ENCODE measurements around the gene RELA. TPM values are rescaled to one million over a fixed set of nuclear protein-coding genes. Genes with fewer than 3 reads are reported as not detected.

Gene RELA
- total RNA-seq, 2 experiments from 2014 or later, result 76.9 to 109 TPM

DNA sequence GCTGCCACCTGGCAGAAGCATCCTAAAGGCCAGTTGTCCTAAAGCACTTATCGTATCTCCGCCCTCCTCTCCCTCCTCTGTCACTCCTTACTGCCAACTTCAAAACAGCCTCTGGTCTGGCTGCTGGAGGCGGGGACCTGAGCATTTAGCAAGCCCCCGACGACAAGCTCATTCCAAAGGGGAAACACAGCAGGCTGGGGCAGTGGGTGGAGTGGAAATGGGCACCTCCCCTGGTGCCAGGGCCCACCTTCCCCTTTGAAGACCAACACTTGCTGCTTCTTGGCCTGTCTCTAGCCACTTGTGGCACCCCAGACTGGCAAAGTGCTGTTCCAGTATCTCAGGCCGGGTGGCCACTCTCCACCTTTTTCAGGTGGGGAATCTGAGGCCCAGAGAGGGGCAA is 52.3 kb downstream of the RELA start:
- H3K36me3 Mint-ChIP-seq (ENCODE audit: low read depth), result peaks cover 50% of the 10 kb centered on the region

DNA sequence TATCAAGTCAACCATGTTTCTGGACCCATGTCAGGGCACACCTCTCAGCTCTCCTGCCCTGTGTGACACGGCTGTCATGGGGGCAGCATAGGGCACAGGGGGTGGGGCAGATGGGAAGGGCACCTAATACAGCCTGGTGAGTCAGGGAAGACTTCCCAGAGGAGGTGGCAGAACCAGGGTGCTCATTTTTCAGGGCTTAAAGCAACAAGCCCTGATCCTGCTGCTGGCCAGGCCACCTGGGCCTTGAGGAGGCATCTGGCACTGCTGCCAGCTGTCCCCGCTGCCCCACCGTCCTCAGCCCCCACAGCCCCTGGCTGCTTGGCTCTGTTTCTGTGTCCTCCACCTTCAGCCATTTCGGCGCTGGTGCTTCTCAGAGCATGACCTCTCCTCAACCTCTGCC is 53.1 kb downstream of the RELA start:
- no peak overlapping the region for H3K4me3 Mint-ChIP-seq
- CTCF ChIA-PET, result interaction anchor here (1.1 to 1.5 kb wide), 3 partner anchors 16 to 33 kb away, joined by 3 to 6 read pairs (median 3); no protein-coding TSS in a partner anchor
- no peak for ATAC-seq

More for the DNA sequence above, 52.3 kb downstream of the RELA start:
- DNase-seq, result no peak
- no peak overlapping the region for H3K4me3 Mint-ChIP-seq
- ChIA-PET POLR2A (no interaction called here), CTCF (interaction anchor here (0.7 to 1.5 kb wide), 3 partner anchors 17 to 99 kb away, joined by 3 to 6 read pairs (median 3); no protein-coding TSS in a partner anchor)
- no peaks in the 10 kb centered on the region for H3K9me3 Mint-ChIP-seq (ENCODE audit: low read depth)
- no peak for ATAC-seq
- peak overlapping the region; percentile 81 for H3K27ac Mint-ChIP-seq
- intact Hi-C loops (cut with DNase I, micrococcal nuclease), result no loop called here
- H3K4me1 Mint-ChIP-seq, result peaks cover 37% of the 10 kb centered on the region
- H3K27me3 Mint-ChIP-seq, result no peaks in the 10 kb centered on the region

GRCh38 chr11:65609229-65609628 is 53.5 kb downstream of the RELA start:
- Mint-ChIP-seq H3K4me3 (no peak overlapping the region), H3K9me3 (ENCODE audit: low read depth) (no peaks in the 10 kb centered on the region), H3K27me3 (no peaks in the 10 kb centered on the region), H3K27ac (no peak overlapping the region), H3K36me3 (ENCODE audit: low read depth) (peaks cover 54% of the 10 kb centered on the region), H3K4me1 (peaks cover 37% of the 10 kb centered on the region)
- ChIA-PET POLR2A (no interaction called here), CTCF (interaction anchor here (0.6 to 1.5 kb wide), 5 partner anchors 9 to 242 kb away, joined by 3 to 6 read pairs (median 3); no protein-coding TSS in a partner anchor)
- DNase-seq, result no peak
- ATAC-seq, result no peak
- intact Hi-C loops (cut with DNase I, micrococcal nuclease), result no loop called here

More for the DNA sequence above, 53.1 kb downstream of the RELA start:
- POLR2A ChIA-PET, result no interaction called here
- intact Hi-C loops (cut with DNase I, micrococcal nuclease), result no loop called here
- no peaks in the 10 kb centered on the region for H3K9me3 Mint-ChIP-seq (ENCODE audit: low read depth)
- DNase-seq, result no peak
- H3K36me3 Mint-ChIP-seq (ENCODE audit: low read depth), result peaks cover 50% of the 10 kb centered on the region
- peak overlapping the region; percentile 81 for H3K27ac Mint-ChIP-seq
- H3K4me1 Mint-ChIP-seq, result peaks cover 37% of the 10 kb centered on the region
- no peaks in the 10 kb centered on the region for H3K27me3 Mint-ChIP-seq

- intact Hi-C loops (cut with DNase I, micrococcal nuclease), result no loop called here
- Mint-ChIP-seq H3K27ac (no peak overlapping the region), H3K4me3 (no peak overlapping the region), H3K4me1 (peaks cover 32% of the 10 kb centered on the region), H3K9me3 (ENCODE audit: low read depth) (no peaks in the 10 kb centered on the region), H3K27me3 (no peaks in the 10 kb centered on the region), H3K36me3 (ENCODE audit: low read depth) (peaks cover 53% of the 10 kb centered on the region)
- no peak for ATAC-seq
- POLR2A ChIA-PET, result no interaction called here
- CTCF ChIA-PET, result interaction anchor here (1.5 kb wide), 1 partner anchor 20 kb away, joined by 4 read pairs; no protein-coding TSS in a partner anchor
- no peak for DNase-seq
These were observed 54.9 kb downstream of the RELA start for GRCh38 chr11:65607614-65608426.

GRCh38 chr11:65606876-65607613 is 55.7 kb downstream of the RELA start:
- Mint-ChIP-seq H3K4me3 (no peak overlapping the region), H3K27ac (no peak overlapping the region), H3K27me3 (no peaks in the 10 kb centered on the region), H3K4me1 (peaks cover 27% of the 10 kb centered on the region), H3K9me3 (ENCODE audit: low read depth) (no peaks in the 10 kb centered on the region), H3K36me3 (ENCODE audit: low read depth) (peaks cover 47% of the 10 kb centered on the region)
- CTCF ChIA-PET, result interaction anchor here (1.5 kb wide), 1 partner anchor 19 kb away, joined by 4 read pairs; no protein-coding TSS in a partner anchor
- ATAC-seq, result peak; percentile 76
- intact Hi-C loops (cut with DNase I, micrococcal nuclease), result no loop called here
- DNase-seq, result peak; percentile 55
- POLR2A ChIA-PET, result no interaction called here

DNA sequence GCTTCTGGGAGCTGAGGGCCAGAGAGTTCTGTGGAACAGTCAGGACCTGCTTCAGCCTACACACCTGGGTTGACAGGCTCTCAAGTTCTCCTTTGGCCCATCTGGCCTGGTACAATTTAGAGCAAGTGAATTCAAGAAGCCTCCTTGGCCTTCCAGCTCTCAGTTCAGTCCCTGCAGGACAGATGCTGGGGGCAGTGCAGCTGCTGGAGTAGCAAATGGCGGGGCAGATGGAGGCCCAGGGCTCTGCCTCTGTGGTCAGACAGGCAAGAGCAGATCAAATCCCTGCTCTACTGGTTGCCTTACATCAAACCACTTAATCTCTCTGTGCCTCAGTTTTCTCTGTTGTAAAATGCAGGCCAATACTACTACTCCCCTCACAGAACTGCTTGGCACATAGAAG is 58.5 kb downstream of the RELA start:
- POLR2A ChIA-PET, result no interaction called here
- Mint-ChIP-seq H3K36me3 (ENCODE audit: low read depth) (peaks cover 36% of the 10 kb centered on the region), H3K27ac (no peak overlapping the region), H3K4me3 (no peak overlapping the region), H3K4me1 (peaks cover 3% of the 10 kb centered on the region), H3K27me3 (no peaks in the 10 kb centered on the region), H3K9me3 (ENCODE audit: low read depth) (no peaks in the 10 kb centered on the region)
- intact Hi-C loops (cut with DNase I, micrococcal nuclease), result no loop called here
- no peak for DNase-seq
- no peak for ATAC-seq
- CTCF ChIA-PET, result interaction anchor here (0.5 to 1.4 kb wide), 5 partner anchors 11 to 236 kb away, joined by 3 to 4 read pairs (median 3); no protein-coding TSS in a partner anchor

Small RNA genes within 50 kb of the gene (microRNA-seq; reads per million reads assigned to microRNA genes)
- gene MIR4489 (ENCODE audit: borderline replicate concordance) (2.5 reads per million), gene MIR4690 (ENCODE audit: borderline replicate concordance) (not detected)

Other genes with a start within 250 kb of the RELA start
- 100 to 1,000 TPM; 435 to 569 TPM for gene NEAT1, start 240.1 kb downstream of the RELA start, total RNA-seq
- gene MALAT1, start 163.9 kb downstream of the RELA start, total RNA-seq, result 1,000 to 10,000 TPM; 7,016 to 9,748 TPM
- gene SCYL1, start 137.8 kb downstream of the RELA start, total RNA-seq, result 10 to 100 TPM; 66.5 to 78.8 TPM
- gene LTBP3, start 104.6 kb downstream of the RELA start, total RNA-seq, result 10 to 100 TPM; 57.8 to 72.7 TPM
- gene ZNRD2, start 92.4 kb downstream of the RELA start, total RNA-seq, result 10 to 100 TPM; 50.7 to 56.4 TPM
- gene FAM89B, start 90.4 kb downstream of the RELA start, total RNA-seq, result 10 to 100 TPM; 12.8 to 22.7 TPM
- 10 to 100 TPM; 88.3 to 98.8 TPM for gene EHBP1L1, start 86.9 kb downstream of the RELA start, total RNA-seq
- gene KCNK7, start 67.1 kb downstream of the RELA start, total RNA-seq, result under 1 TPM; 0.27 to 0.37 TPM
- 10 to 100 TPM; 47.4 to 54.3 TPM for gene MAP3K11, start 48.7 kb downstream of the RELA start, total RNA-seq
- gene PCNX3, start 47.1 kb downstream of the RELA start, total RNA-seq, result 10 to 100 TPM; 27.9 to 30.7 TPM
- 100 to 1,000 TPM; 181 to 202 TPM for gene SIPA1, start 24.8 kb downstream of the RELA start, total RNA-seq
- gene KAT5, start 49.3 kb upstream of the RELA start, total RNA-seq, result 10 to 100 TPM; 56.5 to 65.1 TPM
- 10 to 100 TPM; 72.5 to 96.8 TPM for gene RNASEH2C, start 57.9 kb upstream of the RELA start, total RNA-seq
- 10 to 100 TPM; 11.7 to 14.4 TPM for gene AP5B1, start 118.1 kb upstream of the RELA start, total RNA-seq
- gene OVOL1, start 124.1 kb upstream of the RELA start, total RNA-seq, result under 1 TPM; 0.09 to 0.19 TPM
- 1 to 10 TPM; 2.9 to 3.0 TPM for gene SNX32, start 171.0 kb upstream of the RELA start, total RNA-seq
- 1,000 to 10,000 TPM in 1 of 2 experiments, 100 to 1,000 TPM in 1; 888 to 1,074 TPM for gene CFL1, start 195.3 kb upstream of the RELA start, total RNA-seq
- 10 to 100 TPM; 59.2 to 67.8 TPM for gene MUS81, start 197.5 kb upstream of the RELA start, total RNA-seq
- gene EFEMP2, start 209.9 kb upstream of the RELA start, total RNA-seq, result 10 to 100 TPM; 20.2 to 23.4 TPM
- 1 to 10 TPM; 1.7 TPM for gene CTSW, start 216.9 kb upstream of the RELA start, total RNA-seq
- 100 to 1,000 TPM in 1 of 2 experiments, 10 to 100 TPM in 1; 95.4 to 121 TPM for gene FIBP, start 225.6 kb upstream of the RELA start, total RNA-seq
- gene CCDC85B, start 227.8 kb upstream of the RELA start, total RNA-seq, result 10 to 100 TPM; 25.5 to 45.0 TPM
- 10 to 100 TPM; 11.1 to 11.3 TPM for gene FOSL1, start 237.5 kb upstream of the RELA start, total RNA-seq